ENCODE measurements around the gene CASP10. TPM values are rescaled to one million over a fixed set of nuclear protein-coding genes. Genes with fewer than 3 reads are reported as not detected.

CASP10 gene
- total and polyA plus RNA-seq, 2 of the 13 experiments (the other 11 are each of a cell fraction or from before 2014, with no cell fraction given), result 22.2 to 23.8 TPM

- no peak for DNase-seq (ENCODE audit: low spot score)
- peaks cover 12% of the 10 kb centered on the region for H3K4me1 ChIP-seq (ENCODE audit: insufficient read depth, low read length)
- H3K27me3 ChIP-seq (ENCODE audit: control insufficient read depth in 1 of 2, insufficient read depth in 2 of 2, low read length in 2 of 2), result no peaks in the 10 kb centered on the region
- intact Hi-C loops (cut with micrococcal nuclease; ENCODE audit: unreplicated experiment), result no loop called here
- no peak overlapping the region for H3K4me3 ChIP-seq (replicated peaks in 1 of 3; ENCODE audit: insufficient read depth in 1 of 3, low read depth in 2 of 3, low read length in 3 of 3)
- H3K79me2 ChIP-seq (ENCODE audit: insufficient read depth, low read length), result peaks cover 3% of the 10 kb centered on the region
- in situ Hi-C loops (cut with HindIII; ENCODE audit: extremely low pct_ligation_motif_present, low pct_unique_long_range_greater_than_20kb), result no loop called here
- WGBS (ENCODE audit: low lambda C conversion rate), result 100% methylated on average over 1 of the region's 1 CpG
- no peaks in the 10 kb centered on the region for H3K9me3 ChIP-seq (ENCODE audit: low read length)
- no peak for FAIRE-seq
- no peak overlapping the region for H3K4me2 ChIP-seq (ENCODE audit: low read depth, low read length)
- POLR2A ChIA-PET, result interaction anchor here (2.2 to 2.3 kb wide), 2 partner anchors 35 to 40 kb away, joined by 11 to 53 read pairs; partner anchors contain the start of gene CFLAR
- CTCF ChIA-PET (ENCODE audit: low intra/inter-chr PET ratio, low total read pairs), result interaction anchor here (2.2 kb wide), 1 partner anchor 251 kb away, joined by 9 read pairs; no protein-coding TSS in a partner anchor
- H2AFZ ChIP-seq (ENCODE audit: low read length), result no peak overlapping the region
- no peak overlapping the region for H3K27ac ChIP-seq (ENCODE audit: extremely low read length, insufficient read depth, low read length)
- H3K9ac ChIP-seq (ENCODE audit: insufficient read depth, low read depth, low read length), result no peak overlapping the region
- ATAC-seq, result no peak
- TF ChIP-seq EED (CRISPR knock-in tag; IDR thresholded peaks at IDR 0.05) (no peak), ZKSCAN8 (CRISPR knock-in tag; IDR thresholded peaks at IDR 0.05; ENCODE audit: borderline replicate concordance) (no peak)
- no peaks in the 10 kb centered on the region for H4K20me1 ChIP-seq (ENCODE audit: insufficient read depth, low read length)
- no TSS peak for BruUV-seq (replicated peaks)
- peaks cover 19 to 64% of the 10 kb centered on the region in 2 experiments for H3K36me3 ChIP-seq (replicated peaks in 1 of 2; ENCODE audit: control insufficient read depth in 1 of 2, insufficient read depth in 2 of 2, low read length in 2 of 2)
Observed at GRCh38 chr2:201156640-201157039, 26.3 kb upstream of the CASP10 start.

DNA sequence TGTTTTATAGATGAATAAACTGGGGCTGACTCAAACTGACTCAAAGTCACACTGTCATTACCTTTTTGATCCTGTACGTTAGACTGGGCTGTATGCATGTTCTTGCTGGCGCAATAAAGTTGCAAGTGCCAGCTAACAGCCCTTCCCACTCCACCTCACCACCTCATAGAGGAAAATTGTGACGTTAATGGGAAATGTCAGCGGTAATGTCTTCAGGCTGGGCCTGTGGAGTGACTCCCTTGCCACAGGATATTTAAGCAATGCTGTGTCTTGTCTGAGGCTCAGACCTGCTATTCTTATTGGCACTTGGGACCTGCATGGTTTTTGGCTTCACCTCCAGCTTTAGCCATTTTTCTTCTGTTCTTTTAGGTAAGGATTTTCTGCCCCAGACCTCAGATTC, 25.2 kb upstream of the CASP10 start:
- BruUV-seq (replicated peaks), result no TSS peak
- WGBS (ENCODE audit: low lambda C conversion rate), result 96% methylated on average over 3 of the region's 4 CpGs

More for the DNA sequence above, 25.2 kb upstream of the CASP10 start:
- CTCF ChIA-PET (ENCODE audit: low intra/inter-chr PET ratio, low total read pairs), result interaction anchor here (0.9 to 2.5 kb wide), 7 partner anchors 20 to 257 kb away, joined by 3 to 9 read pairs (median 4); partner anchors contain the start of genes HYCC2 and NDUFB3
- FAIRE-seq, result no peak
- Histone ChIP-seq H3K27ac (ENCODE audit: extremely low read length, insufficient read depth, low read length) (peak overlapping the region; percentile 17), H3K4me1 (ENCODE audit: insufficient read depth, low read length) (peaks cover 10% of the 10 kb centered on the region), H3K9me3 (ENCODE audit: low read length) (no peaks in the 10 kb centered on the region), H4K20me1 (ENCODE audit: insufficient read depth, low read length) (no peaks in the 10 kb centered on the region), H3K36me3 (replicated peaks in 1 of 2; ENCODE audit: control insufficient read depth in 1 of 2, insufficient read depth in 2 of 2, low read length in 2 of 2) (peaks cover 25 to 67% of the 10 kb centered on the region in 2 experiments), H3K4me3 (replicated peaks in 1 of 3; ENCODE audit: insufficient read depth in 1 of 3, low read depth in 2 of 3, low read length in 3 of 3) (no peak overlapping the region), H3K4me2 (ENCODE audit: low read depth, low read length) (no peak overlapping the region), H3K79me2 (ENCODE audit: insufficient read depth, low read length) (no peaks in the 10 kb centered on the region), H3K27me3 (ENCODE audit: control insufficient read depth in 1 of 2, insufficient read depth in 2 of 2, low read length in 2 of 2) (no peaks in the 10 kb centered on the region), H3K9ac (ENCODE audit: insufficient read depth, low read depth, low read length) (no peak overlapping the region), H2AFZ (ENCODE audit: low read length) (no peak overlapping the region)
- in situ Hi-C loops (cut with HindIII; ENCODE audit: extremely low pct_ligation_motif_present, low pct_unique_long_range_greater_than_20kb), result no loop called here
- peak; percentile 11 for ATAC-seq
- POLR2A ChIA-PET, result interaction anchor here (0.8 to 2.3 kb wide), 11 partner anchors 9 to 268 kb away, joined by 3 to 53 read pairs (median 9); partner anchors contain the start of genes CFLAR, NIF3L1, ORC2 and PPIL3
- DNase-seq (ENCODE audit: low spot score), result no peak
- 0 out of 2 replicates have a peak, but pooled peaks have one; percentile 3 for TF ChIP-seq ZNF605 (CRISPR knock-in tag; IDR thresholded peaks at IDR 0.05)
- TF ChIP-seq AHR (CRISPR knock-in tag; IDR thresholded peaks at IDR 0.05), result 0 out of 2 replicates have a peak, but pooled peaks have one; percentile 1
- no peak for TF ChIP-seq ZNF749 (CRISPR knock-in tag; IDR thresholded peaks at IDR 0.05; ENCODE audit: borderline replicate concordance)
- TF ChIP-seq TAF15 (IDR thresholded peaks at IDR 0.05; ENCODE audit: low read depth, low read length, poor library complexity, severe bottlenecking), result no peak
- TF ChIP-seq RFX1 (IDR thresholded peaks at IDR 0.05), result no peak
- TF ChIP-seq CENPT (CRISPR knock-in tag; IDR thresholded peaks at IDR 0.05; ENCODE audit: low read depth), result no peak
- peak; percentile 41 for TF ChIP-seq RBM22 (optimal IDR thresholded peaks at IDR 0.05; ENCODE audit: low read length)
- intact Hi-C loops (cut with micrococcal nuclease; ENCODE audit: unreplicated experiment), result loop anchor here (1.0 to 2.0 kb wide), 6 partner anchors 8 to 256 kb away; partner anchors contain the start of gene HYCC2

All from HepG2 (cell line).